HG03520 (cell line): ENCODE measurements around the gene ARHGAP21.
A peak's percentile ranks its signal among the peaks of the same experiment; 100 is the strongest.
"Not testable (repeated sequence)": the region's sequence is repeated elsewhere in the genome, so short reads cannot be mapped to it uniquely, and the experiment has no call there.

Experiments
- ATAC-seq: cut with Tn5 transposase; IDR thresholded peaks from one replicate; pipeline ENCODE4 v1.9.1; 2021; ENCODE audit warnings: mild to moderate bottlenecking, moderate library complexity; ENCODE audit not compliant: unreplicated experiment

Gene ARHGAP21

GRCh38 chr10:24643679-24644209 lies 79.9 kb downstream of the ARHGAP21 start:
- ATAC-seq: no peak

GRCh38 chr10:24642921-24643678 lies 80.6 kb downstream of the ARHGAP21 start:
- peak; percentile 82 for ATAC-seq

- no peak for ATAC-seq
Measured at GRCh38 chr10:24639124-24639523, 84.6 kb downstream of the ARHGAP21 start.

GRCh38 chr10:24625778-24626177 lies 97.9 kb downstream of the ARHGAP21 start:
- ATAC-seq: no peak

- ATAC-seq: no peak
Measured at GRCh38 chr10:24623383-24623782, 100.3 kb downstream of the ARHGAP21 start.

GRCh38 chr10:24622781-24623301 lies 100.8 kb downstream of the ARHGAP21 start:
- no peak for ATAC-seq

GRCh38 chr10:24621035-24621795 lies 102.5 kb downstream of the ARHGAP21 start:
- not testable (repeated sequence) for ATAC-seq

GRCh38 chr10:24619994-24620310 lies 103.7 kb downstream of the ARHGAP21 start:
- not testable (repeated sequence) for ATAC-seq

- ATAC-seq: not testable (repeated sequence)
Measured at GRCh38 chr10:24619291-24619993, 104.2 kb downstream of the ARHGAP21 start.

GRCh38 chr10:24618401-24618800 lies 105.3 kb downstream of the ARHGAP21 start:
- no peak for ATAC-seq

GRCh38 chr10:24617771-24618396 lies 105.8 kb downstream of the ARHGAP21 start:
- ATAC-seq: no peak

- ATAC-seq: no peak
Measured at GRCh38 chr10:24616536-24616935, 107.2 kb downstream of the ARHGAP21 start.

- no peak for ATAC-seq
Measured at GRCh38 chr10:24606021-24606420, 117.7 kb downstream of the ARHGAP21 start.

- ATAC-seq: no peak
Measured at GRCh38 chr10:24605141-24605540, 118.5 kb downstream of the ARHGAP21 start.

- ATAC-seq: no peak
Measured at GRCh38 chr10:24603333-24603732, 120.4 kb downstream of the ARHGAP21 start.

GRCh38 chr10:24597961-24598360 lies 125.7 kb downstream of the ARHGAP21 start:
- no peak for ATAC-seq

- no peak for ATAC-seq
Measured at GRCh38 chr10:24597426-24597825, 126.3 kb downstream of the ARHGAP21 start.

- no peak for ATAC-seq
Measured at GRCh38 chr10:24596217-24596930, 127.3 kb downstream of the ARHGAP21 start.

- no peak for ATAC-seq
Measured at GRCh38 chr10:24590697-24591457, 132.8 kb downstream of the ARHGAP21 start.
